Keratinocyte (primary cell): ENCODE measurements around the gene SMIM30.

Source experiments
- EZH2 ChIP-seq: IDR thresholded peaks from one replicate; pipeline ENCODE4 v1.6.1; 2012; ENCODE audit warnings: inconsistent platforms, mild to moderate bottlenecking, low read length, moderate library complexity
- TF ChIP-seq, protein P1 (sequence below), 3 experiments: IDR thresholded peaks in 1 of 3; conservative IDR thresholded peaks in 1 of 3; optimal IDR thresholded peaks in 1 of 3; 2 replicates in 2 of 3; 3 replicates in 1 of 3; pipeline versions ENCODE3 to v1.5.1; 2011; ENCODE audit warnings: low read length in 3 of 3, mild to moderate bottlenecking in 3 of 3, moderate library complexity in 2 of 3, control low read depth in 1 of 3, inconsistent platforms in 1 of 3; ENCODE audit not compliant: insufficient read depth in 2 of 3; ENCODE audit errors: extremely low read depth in 1 of 3

GRCh38 chr7:113113912-113114311 lies 4.4 kb downstream of the SMIM30 start:
- no peak for TF ChIP-seq EZH2
- TF ChIP-seq, protein P1, sequence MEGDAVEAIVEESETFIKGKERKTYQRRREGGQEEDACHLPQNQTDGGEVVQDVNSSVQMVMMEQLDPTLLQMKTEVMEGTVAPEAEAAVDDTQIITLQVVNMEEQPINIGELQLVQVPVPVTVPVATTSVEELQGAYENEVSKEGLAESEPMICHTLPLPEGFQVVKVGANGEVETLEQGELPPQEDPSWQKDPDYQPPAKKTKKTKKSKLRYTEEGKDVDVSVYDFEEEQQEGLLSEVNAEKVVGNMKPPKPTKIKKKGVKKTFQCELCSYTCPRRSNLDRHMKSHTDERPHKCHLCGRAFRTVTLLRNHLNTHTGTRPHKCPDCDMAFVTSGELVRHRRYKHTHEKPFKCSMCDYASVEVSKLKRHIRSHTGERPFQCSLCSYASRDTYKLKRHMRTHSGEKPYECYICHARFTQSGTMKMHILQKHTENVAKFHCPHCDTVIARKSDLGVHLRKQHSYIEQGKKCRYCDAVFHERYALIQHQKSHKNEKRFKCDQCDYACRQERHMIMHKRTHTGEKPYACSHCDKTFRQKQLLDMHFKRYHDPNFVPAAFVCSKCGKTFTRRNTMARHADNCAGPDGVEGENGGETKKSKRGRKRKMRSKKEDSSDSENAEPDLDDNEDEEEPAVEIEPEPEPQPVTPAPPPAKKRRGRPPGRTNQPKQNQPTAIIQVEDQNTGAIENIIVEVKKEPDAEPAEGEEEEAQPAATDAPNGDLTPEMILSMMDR (optimal IDR thresholded peaks at IDR 0.05 in 1 of 3, IDR thresholded peaks at IDR 0.05 in 1 of 3, conservative IDR thresholded peaks at IDR 0.05 in 1 of 3; ENCODE audit: extremely low read depth in 1 of 3, insufficient read depth in 2 of 3, low read length in 3 of 3) = peak in 1 of 3 experiments; percentile 51
